Prostate gland (tissue), 2 donors: ENCODE results near the gene ALPG. TPM values are rescaled to one million over a fixed set of nuclear protein-coding genes. Genes with fewer than 3 reads are reported as not detected.
"Not testable (repeated sequence)": the region's sequence is repeated elsewhere in the genome, so short reads cannot be mapped to it uniquely, and the experiment has no call there.

Source experiments
- DNase-seq: peaks from one replicate; pipeline ENCODE4 v3.0.0-alpha.2; 2019; ENCODE audit warnings: low spot score
- H3K27ac ChIP-seq, 2 donors: fragments of 200-600 bp; sonication (generic); 2 replicates each; pipeline ENCODE4 v1.5.1; 2017 to 2019
- H3K27me3 ChIP-seq: fragments of 200-600 bp; sonication (generic); replicated peaks from 2 replicates; pipeline ENCODE4 v1.5.1; 2019; ENCODE audit not compliant: insufficient read depth
- H3K36me3 ChIP-seq, 2 donors: fragments of 200-600 bp; sonication (generic); 1 replicate in 1 of 2; 2 replicates in 1 of 2; pipeline versions ENCODE4 v1.5.1 to v1.8.1; 2017 to 2019
- H3K4me1 ChIP-seq: fragments of 200-600 bp; sonication (generic); replicated peaks from 2 replicates; pipeline ENCODE4 v1.5.1; 2019
- H3K4me3 ChIP-seq, 2 donors: fragments of 200-600 bp; sonication (generic); 2 replicates each; pipeline ENCODE4 v1.5.1; 2017 to 2019
- H3K9me3 ChIP-seq: fragments of 200-600 bp; sonication (generic); 2 replicates; pipeline ENCODE4 v1.5.1; 2017
- POLR2A ChIP-seq: fragments of 450-650 bp; IDR thresholded peaks from one replicate; pipeline ENCODE4 v1.6.1; 2016; ENCODE audit warnings: antibody characterized with exemption, mild to moderate bottlenecking
- POLR2AphosphoS5 ChIP-seq: sonication (generic); formaldehyde crosslinking; IDR thresholded peaks from one replicate; pipeline ENCODE4 v1.6.1; 2017; ENCODE audit warnings: antibody characterized with exemption
- WGBS: methylation state at CpG from one replicate; pipeline ENCODE4 v1.1.5; 2018; 5-methylcytosine and 5-hydroxymethylcytosine counted together
- intact Hi-C: fragments of 100-400 bp; cut with DNase I; formaldehyde crosslinking; loops from one replicate; pipeline ENCODE4 v1.14.2; 2022
- total RNA-seq, 2 donors: library from RNA; depleted of rRNA; stranded (reverse); fragments of >200 nt; gene quantifications; one replicate each; pipeline ENCODE4 v1.1.0, GENCODE V29; 2016
- TF ChIP-seq, protein P1 (sequence below), 4 experiments: fragments of 200-600 bp in 2 of 4; fragments of 450-650 bp in 2 of 4; sonication (generic) in 2 of 4; IDR thresholded peaks; 1 replicate in 3 of 4; 2 replicates in 1 of 4; pipeline ENCODE4 v1.5.1; 2016 to 2019; ENCODE audit warnings: antibody characterized with exemption in 4 of 4, mild to moderate bottlenecking in 2 of 4, moderate library complexity in 2 of 4

ALPG gene
- total RNA-seq, 2 donors from 2014 or later = 0.34 TPM; not detected in 1

DNA sequence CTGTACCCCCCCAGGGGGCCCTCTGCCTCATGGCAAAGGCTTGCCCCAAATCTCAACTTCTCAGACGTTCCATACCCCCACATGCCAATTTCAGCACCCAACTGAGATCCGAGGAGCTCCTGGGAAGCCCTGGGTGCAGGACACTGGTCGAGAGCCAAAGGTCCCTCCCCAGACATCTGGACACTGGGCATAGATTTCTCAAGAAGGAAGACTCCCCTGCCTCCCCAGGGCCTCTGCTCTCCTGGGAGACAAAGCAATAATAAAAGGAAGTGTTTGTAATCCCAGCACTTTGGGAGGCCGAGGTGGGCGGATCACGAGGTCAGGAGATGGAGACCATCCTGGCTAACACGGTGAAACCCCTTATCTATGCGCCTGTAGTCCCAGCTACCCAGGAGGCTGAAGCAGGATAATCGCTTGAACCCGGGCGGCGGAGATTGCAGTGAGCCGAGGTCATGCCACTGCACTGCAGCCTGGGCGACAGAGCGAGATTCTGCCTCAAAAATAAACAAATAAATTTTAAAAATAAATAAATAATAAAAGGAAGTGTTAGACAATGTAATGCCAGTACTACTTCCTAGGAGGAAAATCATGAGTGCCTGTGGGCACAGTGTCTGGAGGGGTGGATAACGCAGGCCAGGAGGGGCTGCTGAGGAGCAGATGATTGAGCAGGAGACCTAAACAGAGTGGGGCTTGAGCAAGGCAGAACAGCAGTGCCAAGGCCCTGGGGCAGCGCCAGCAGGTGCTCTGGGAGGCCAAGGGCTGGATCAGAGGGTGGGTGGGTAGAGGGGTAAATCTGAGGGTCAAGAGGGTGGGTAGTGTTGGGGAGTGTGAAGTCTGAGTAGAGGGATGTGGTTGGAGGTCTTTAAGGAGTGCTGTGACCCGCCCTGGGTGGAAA, 24.1 kb upstream of the ALPG start:
- Histone ChIP-seq H3K27me3 (peaks cover 20% of the 10 kb centered on the region), H3K36me3 (no peaks in the 10 kb centered on the region), H3K4me3 (no peak overlapping the region), H3K9me3 (no peaks in the 10 kb centered on the region), H3K27ac (no peak overlapping the region), H3K4me1 (no peaks in the 10 kb centered on the region)
- WGBS = 68% methylated on average over 18 of the region's 18 CpGs
- no peak for DNase-seq
- TF ChIP-seq, protein P1, sequence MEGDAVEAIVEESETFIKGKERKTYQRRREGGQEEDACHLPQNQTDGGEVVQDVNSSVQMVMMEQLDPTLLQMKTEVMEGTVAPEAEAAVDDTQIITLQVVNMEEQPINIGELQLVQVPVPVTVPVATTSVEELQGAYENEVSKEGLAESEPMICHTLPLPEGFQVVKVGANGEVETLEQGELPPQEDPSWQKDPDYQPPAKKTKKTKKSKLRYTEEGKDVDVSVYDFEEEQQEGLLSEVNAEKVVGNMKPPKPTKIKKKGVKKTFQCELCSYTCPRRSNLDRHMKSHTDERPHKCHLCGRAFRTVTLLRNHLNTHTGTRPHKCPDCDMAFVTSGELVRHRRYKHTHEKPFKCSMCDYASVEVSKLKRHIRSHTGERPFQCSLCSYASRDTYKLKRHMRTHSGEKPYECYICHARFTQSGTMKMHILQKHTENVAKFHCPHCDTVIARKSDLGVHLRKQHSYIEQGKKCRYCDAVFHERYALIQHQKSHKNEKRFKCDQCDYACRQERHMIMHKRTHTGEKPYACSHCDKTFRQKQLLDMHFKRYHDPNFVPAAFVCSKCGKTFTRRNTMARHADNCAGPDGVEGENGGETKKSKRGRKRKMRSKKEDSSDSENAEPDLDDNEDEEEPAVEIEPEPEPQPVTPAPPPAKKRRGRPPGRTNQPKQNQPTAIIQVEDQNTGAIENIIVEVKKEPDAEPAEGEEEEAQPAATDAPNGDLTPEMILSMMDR (IDR thresholded peaks at IDR 0.05) = no peak
- TF ChIP-seq POLR2AphosphoS5 (no peak), POLR2A (no peak)
- intact Hi-C loops = no loop called here

DNA sequence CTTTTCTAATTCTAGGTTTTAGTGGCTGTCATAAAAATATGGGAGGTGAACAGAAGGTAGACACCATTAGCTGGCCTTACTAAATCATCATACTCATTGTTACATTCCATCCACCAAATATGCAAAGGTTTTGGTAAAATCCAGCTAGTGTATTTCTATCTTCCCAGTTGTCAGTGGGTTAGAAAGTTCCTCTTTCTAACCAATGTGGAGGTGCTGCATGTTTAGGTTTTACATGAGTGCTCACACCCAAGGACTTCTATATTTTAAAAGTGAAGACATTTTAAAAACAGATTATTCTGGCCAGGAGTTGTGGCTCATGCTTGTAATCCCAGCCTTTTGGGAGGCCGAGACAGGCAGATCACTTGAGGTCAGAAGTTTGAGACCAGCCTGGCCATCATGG, 22.2 kb upstream of the ALPG start:
- peaks cover 24% of the 10 kb centered on the region for H3K27me3 ChIP-seq
- no peak for DNase-seq
- no peak overlapping the region for H3K4me3 ChIP-seq

DNA sequence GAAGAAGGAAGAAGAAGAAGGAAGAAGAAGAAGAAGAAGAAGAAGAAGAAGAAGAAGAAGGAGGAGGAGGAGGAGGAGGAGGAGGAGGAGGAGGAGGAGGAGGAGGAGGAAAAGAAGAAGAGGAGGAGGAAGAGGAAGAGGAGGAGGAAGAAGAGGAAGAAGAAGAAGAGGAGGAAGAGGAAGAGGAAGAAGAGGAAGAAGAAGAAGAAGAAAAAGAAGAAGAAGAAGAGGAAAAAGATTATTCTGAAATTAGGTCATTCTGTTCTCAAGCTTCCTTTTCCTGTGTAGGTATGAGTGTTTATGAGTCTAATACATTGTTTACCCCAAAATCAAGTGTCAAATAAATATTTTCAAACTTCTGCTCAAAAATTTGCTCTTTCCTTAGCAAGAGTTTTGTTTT, 21.6 kb upstream of the ALPG start:
- H3K36me3 ChIP-seq, H3K4me3 ChIP-seq, H3K27ac ChIP-seq, DNase-seq, H3K9me3 ChIP-seq, H3K4me1 ChIP-seq, intact Hi-C loops: not testable (repeated sequence)
- H3K27me3 ChIP-seq = peaks cover 24% of the 10 kb centered on the region

More for the DNA sequence above, 22.2 kb upstream of the ALPG start:
- intact Hi-C loops = no loop called here
- no peaks in the 10 kb centered on the region for H3K4me1 ChIP-seq
- no peaks in the 10 kb centered on the region for H3K9me3 ChIP-seq
- 94% methylated on average over 1 of the region's 1 CpG for WGBS
- no peak overlapping the region for H3K27ac ChIP-seq
- TF ChIP-seq POLR2AphosphoS5 (no peak), POLR2A (no peak)
- TF ChIP-seq, protein P1 (IDR thresholded peaks at IDR 0.05) = no peak
- no peaks in the 10 kb centered on the region for H3K36me3 ChIP-seq

DNA sequence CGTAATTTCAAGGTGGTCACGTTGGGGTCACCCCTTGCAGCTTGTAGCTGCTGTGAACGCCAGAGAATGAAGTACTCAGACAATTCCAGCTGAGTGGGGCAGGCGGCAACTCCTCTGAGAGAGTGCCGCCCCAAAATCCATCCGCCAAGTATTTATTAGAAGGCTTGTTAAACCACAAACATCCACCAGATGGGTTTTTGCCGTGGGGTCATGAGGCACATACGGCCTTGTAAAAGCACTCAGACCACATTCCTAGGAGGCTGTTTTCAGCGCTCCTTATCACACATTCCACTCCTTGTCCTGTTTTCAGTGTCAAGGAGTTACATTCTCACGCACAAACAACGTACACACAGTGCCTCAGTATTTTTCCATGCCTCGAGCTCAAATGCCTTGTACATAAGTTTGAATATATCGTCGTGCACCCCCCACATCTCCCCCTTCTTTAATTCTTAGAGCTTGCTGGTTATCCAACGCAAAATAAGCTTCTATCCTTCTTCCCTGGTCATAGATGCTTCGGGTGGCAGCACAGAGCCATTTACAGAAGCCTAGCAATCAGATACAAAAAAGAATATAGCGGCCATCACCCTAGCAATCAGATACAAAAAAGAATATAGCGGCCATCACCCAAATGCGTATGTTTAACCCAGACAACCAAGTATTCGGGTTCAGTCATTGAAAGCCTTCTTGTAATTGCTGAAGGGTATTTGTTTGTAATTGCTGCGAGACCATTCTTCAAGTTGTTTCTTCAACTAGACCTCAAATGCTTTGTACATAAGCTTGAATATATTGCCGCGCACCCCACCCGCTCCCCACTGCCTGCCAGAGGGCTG, 20.8 kb upstream of the ALPG start:
- H3K4me3 ChIP-seq = no peak overlapping the region
- H3K9me3 ChIP-seq = no peaks in the 10 kb centered on the region
- no peak overlapping the region for H3K27ac ChIP-seq
- 9% methylated on average over 24 of the region's 24 CpGs for WGBS
- H3K27me3 ChIP-seq = peaks cover 24% of the 10 kb centered on the region
- DNase-seq = peak; percentile 26
- intact Hi-C loops = no loop called here
- no peak for TF ChIP-seq POLR2A
- TF ChIP-seq POLR2AphosphoS5 = no peak
- TF ChIP-seq, protein P1 (IDR thresholded peaks at IDR 0.05) = no peak
- H3K4me1 ChIP-seq = no peaks in the 10 kb centered on the region
- H3K36me3 ChIP-seq = no peaks in the 10 kb centered on the region

DNA sequence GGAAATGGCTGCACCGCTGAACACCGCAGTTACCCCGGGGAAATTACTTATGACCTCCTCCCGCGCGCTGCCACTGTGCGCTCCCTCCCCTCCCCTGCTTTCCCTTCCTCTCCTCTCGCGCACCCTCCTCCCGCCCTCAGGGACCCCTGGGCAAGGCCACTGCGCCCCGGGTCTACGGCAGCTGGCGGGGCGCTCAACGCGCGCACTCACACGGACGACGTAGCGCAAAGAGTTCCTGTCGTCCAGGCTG, 20.2 kb upstream of the ALPG start:
- 10% methylated on average over 23 of the region's 23 CpGs for WGBS
- TF ChIP-seq POLR2A = no peak
- TF ChIP-seq, protein P1 (IDR thresholded peaks at IDR 0.05) = no peak
- TF ChIP-seq POLR2AphosphoS5 = no peak
- no peak overlapping the region for H3K27ac ChIP-seq

More for the DNA sequence above, 20.2 kb upstream of the ALPG start:
- intact Hi-C loops = no loop called here
- no peak for DNase-seq
- H3K27me3 ChIP-seq = peaks cover 24% of the 10 kb centered on the region
- H3K9me3 ChIP-seq = no peaks in the 10 kb centered on the region
- no peak overlapping the region for H3K4me3 ChIP-seq
- H3K36me3 ChIP-seq = no peaks in the 10 kb centered on the region
- no peaks in the 10 kb centered on the region for H3K4me1 ChIP-seq
